Keratinocyte (primary cell): ENCODE results near the gene HELZ2. TPM values are rescaled to one million over a fixed set of nuclear protein-coding genes. Genes with fewer than 3 reads are reported as not detected.

ENCODE experiments used
- DNase-seq: peaks from one replicate; pipeline ENCODE4 v3.0.0-alpha.2; 2011; ENCODE audit warnings: low read depth, missing footprints, low spot score
- FAIRE-seq: peaks from 2 replicates; lab custom pipeline; 2011; peaks lifted over from hg19 to GRCh38; lab: Jason Lieb, UNC
- H2AFZ ChIP-seq: 2 replicates; pipeline ENCODE4 v1.6.0; 2012; ENCODE audit warnings: low read length, control low read depth, inconsistent platforms; ENCODE audit not compliant: control insufficient read depth
- H3K27ac ChIP-seq: 2 replicates; pipeline ENCODE4 v1.5.1; 2011; ENCODE audit warnings: low read length; ENCODE audit not compliant: control insufficient read depth, insufficient read depth
- H3K27me3 ChIP-seq: 3 replicates; pipeline ENCODE4 v1.6.0; 2011; ENCODE audit warnings: low read length; ENCODE audit not compliant: control insufficient read depth, insufficient read depth; ENCODE audit errors: extremely low read depth
- H3K36me3 ChIP-seq, 2 experiments: 2 replicates in 1 of 2; 3 replicates in 1 of 2; pipeline ENCODE4 v1.5.1; 2011; ENCODE audit warnings: low read length in 2 of 2, mild to moderate bottlenecking in 1 of 2; ENCODE audit not compliant: control insufficient read depth in 2 of 2, insufficient read depth in 2 of 2; ENCODE audit errors: extremely low read depth in 1 of 2
- H3K4me1 ChIP-seq: 3 replicates; pipeline ENCODE4 v1.5.1; 2011; ENCODE audit warnings: low read length; ENCODE audit not compliant: control insufficient read depth, insufficient read depth; ENCODE audit errors: extremely low read depth
- H3K4me2 ChIP-seq: 3 replicates; pipeline ENCODE4 v1.6.0; 2011; ENCODE audit warnings: low read depth, low read length; ENCODE audit not compliant: control insufficient read depth, insufficient read depth; ENCODE audit errors: extremely low read depth
- H3K4me3 ChIP-seq, 3 experiments: fragments of 200-600 bp in 1 of 3; sonication (generic) in 1 of 3; 2 replicates in 2 of 3; 3 replicates in 1 of 3; pipeline ENCODE4 v1.5.1; 2011 to 2016; ENCODE audit warnings: low read length in 3 of 3, mild to moderate bottlenecking in 3 of 3, control low read depth in 2 of 3, inconsistent platforms in 1 of 3, low read depth in 1 of 3, mixed read lengths in 1 of 3, mixed run types in 1 of 3, moderate library complexity in 1 of 3; ENCODE audit not compliant: control insufficient read depth in 2 of 3, insufficient read depth in 2 of 3; ENCODE audit errors: extremely low read depth in 1 of 3
- H3K79me2 ChIP-seq: 2 replicates; pipeline ENCODE4 v1.6.0; 2012; ENCODE audit warnings: low read length; ENCODE audit not compliant: control insufficient read depth, insufficient read depth
- H3K9ac ChIP-seq: 3 replicates; pipeline ENCODE4 v1.6.0; 2011; ENCODE audit warnings: low read length; ENCODE audit not compliant: control insufficient read depth, insufficient read depth; ENCODE audit errors: extremely low read depth
- H3K9me1 ChIP-seq: 3 replicates; pipeline ENCODE4 v1.6.0; 2011; ENCODE audit warnings: low read length; ENCODE audit not compliant: control insufficient read depth, insufficient read depth; ENCODE audit errors: extremely low read depth
- H3K9me3 ChIP-seq: 2 replicates; pipeline ENCODE4 v1.5.1; 2012; ENCODE audit warnings: low read depth, low read length; ENCODE audit not compliant: control insufficient read depth
- H4K20me1 ChIP-seq: 3 replicates; pipeline ENCODE4 v1.6.0; 2011; ENCODE audit warnings: low read length; ENCODE audit not compliant: control insufficient read depth, insufficient read depth; ENCODE audit errors: extremely low read depth
- CTCF ChIP-seq, 3 experiments: IDR thresholded peaks in 1 of 3; conservative IDR thresholded peaks in 1 of 3; optimal IDR thresholded peaks in 1 of 3; 2 replicates in 2 of 3; 3 replicates in 1 of 3; pipeline versions ENCODE3 to v1.5.1; 2011; ENCODE audit warnings: low read length in 3 of 3, mild to moderate bottlenecking in 3 of 3, moderate library complexity in 2 of 3, control low read depth in 1 of 3, inconsistent platforms in 1 of 3; ENCODE audit not compliant: insufficient read depth in 2 of 3; ENCODE audit errors: extremely low read depth in 1 of 3
- EZH2 ChIP-seq: IDR thresholded peaks from one replicate; pipeline ENCODE4 v1.6.1; 2012; ENCODE audit warnings: inconsistent platforms, mild to moderate bottlenecking, low read length, moderate library complexity
- dilution Hi-C: fragments of 300-500 bp; cut with MboI; formaldehyde crosslinking; loops from one replicate; pipeline ENCODE4 v1.7.0; 2020; ENCODE audit warnings: low sequenced_read_pairs; ENCODE audit not compliant: extremely low pct_ligation_motif_present
- polyA plus RNA-seq, 5 experiments: library from polyadenylated mRNA; depleted of rRNA in 3 of 5; stranded (reverse) in 3 of 5; stranded (forward) in 1 of 5; unstranded in 1 of 5; fragments of >200 nt; gene quantifications; 1 replicate in 1 of 5; 2 replicates in 3 of 5; 3 replicates in 1 of 5; pipeline versions ENCODE4 v1.2.1 to v1.2.3, GENCODE V29; 2011 to 2012; ENCODE audit warnings: missing spikeins in 2 of 5, low read depth in 1 of 5, low replicate concordance in 1 of 5

HELZ2 gene
- polyA plus RNA-seq, 1 donor (not counting 4 experiments of a cell fraction or from before 2014, with no cell fraction given) = 14.8 TPM

GRCh38 chr20:63547725-63548480 lies 26.1 kb downstream of the HELZ2 start, which contains the start of gene SRMS:
Gene SRMS (minus strand): TSS chr20:63547749. CDS start chr20:63547463, 286 bp downstream.
- Histone ChIP-seq H3K79me2 (no peaks in the 10 kb centered on the region), H3K9ac (no peak within 1 kb of the TSS), H3K27ac (no peak within 1 kb of the TSS), H2AFZ (no peak within 1 kb of the TSS), H3K4me2 (no peak within 1 kb of the TSS), H3K9me1 (no peaks in the 10 kb centered on the region), H3K4me1 (peaks cover 37% of the 10 kb centered on the region), H3K9me3 (no peaks in the 10 kb centered on the region), H4K20me1 (no peaks in the 10 kb centered on the region), H3K27me3 (peaks cover 3% of the 10 kb centered on the region), H3K4me3 (peak within 1 kb of the TSS in 1 of 3 experiments; percentile 3), H3K36me3 (no peaks in the 10 kb centered on the region)
- FAIRE-seq (no peak), DNase-seq (no peak)
- TF ChIP-seq EZH2 (no peak), CTCF (optimal IDR thresholded peaks at IDR 0.05 in 1 of 3, IDR thresholded peaks at IDR 0.05 in 1 of 3, conservative IDR thresholded peaks at IDR 0.05 in 1 of 3; ENCODE audit: extremely low read depth in 1 of 3, insufficient read depth in 2 of 3, low read length in 3 of 3) (no peak)
- dilution Hi-C loops = no loop called here

GRCh38 chr20:63546956-63547724 lies 26.9 kb downstream of the HELZ2 start:
- no peaks in the 10 kb centered on the region for H4K20me1 ChIP-seq
- no peak for FAIRE-seq

More at GRCh38 chr20:63546956-63547724, 26.9 kb downstream of the HELZ2 start:
- Histone ChIP-seq H3K9me1 (no peaks in the 10 kb centered on the region), H3K9me3 (no peaks in the 10 kb centered on the region), H3K27me3 (peaks cover 3% of the 10 kb centered on the region), H3K4me2 (no peak overlapping the region), H3K27ac (no peak overlapping the region), H3K9ac (no peak overlapping the region), H2AFZ (no peak overlapping the region), H3K79me2 (no peaks in the 10 kb centered on the region), H3K4me3 (peak overlapping the region in 1 of 3 experiments; percentile 3), H3K36me3 (no peaks in the 10 kb centered on the region), H3K4me1 (peaks cover 36% of the 10 kb centered on the region)
- dilution Hi-C loops = no loop called here
- DNase-seq = no peak
- TF ChIP-seq CTCF (optimal IDR thresholded peaks at IDR 0.05 in 1 of 3, IDR thresholded peaks at IDR 0.05 in 1 of 3, conservative IDR thresholded peaks at IDR 0.05 in 1 of 3; ENCODE audit: extremely low read depth in 1 of 3, insufficient read depth in 2 of 3, low read length in 3 of 3) (no peak), EZH2 (no peak)
